HFFc6 (cell line): Measurements from ENCODE around the gene POU3F2. TPM values are rescaled to one million over a fixed set of nuclear protein-coding genes. Genes with fewer than 3 reads are reported as not detected.

Experiments used
- DNase-seq: peaks from one replicate; pipeline ENCODE4 v3.0.0-alpha.2; 2018
- H3K27ac Mint-ChIP-seq: 2 replicates; pipeline ENCODE4 v1.8.0; 2020; ENCODE audit warnings: mild to moderate bottlenecking, mixed read lengths
- H3K27me3 Mint-ChIP-seq: 2 replicates; pipeline ENCODE4 v1.8.0; 2021; ENCODE audit warnings: mild to moderate bottlenecking, moderate library complexity, mixed read lengths; ENCODE audit not compliant: insufficient read depth
- H3K36me3 Mint-ChIP-seq: 2 replicates; pipeline ENCODE4 v1.8.0; 2021; ENCODE audit warnings: low read depth, mixed read lengths
- H3K4me1 Mint-ChIP-seq: 2 replicates; pipeline ENCODE4 v1.8.0; 2020; ENCODE audit warnings: low read depth, mixed read lengths
- H3K4me3 Mint-ChIP-seq: 2 replicates; pipeline ENCODE4 v1.8.0; 2020; ENCODE audit warnings: mild to moderate bottlenecking, moderate library complexity, mixed read lengths
- H3K9me3 Mint-ChIP-seq: 2 replicates; pipeline ENCODE4 v1.8.0; 2020; ENCODE audit warnings: mild to moderate bottlenecking, mixed read lengths
- CTCF ChIP-seq: fragments of 200-600 bp; sonication (generic); IDR thresholded peaks from 2 replicates; pipeline ENCODE4 v1.5.0; 2021; ENCODE audit warnings: antibody characterized with exemption, mild to moderate bottlenecking
- total RNA-seq, 6 experiments: library from RNA; stranded (reverse); fragmentation: NEBNext Ultra II Directional; extraction: Animal tissue kit (Norgen Biotek cat#: 25700); gene quantifications; 2 replicates in 1 of 6; 3 replicates in 5 of 6; pipeline ENCODE4 v1.2.3, GENCODE V29; 2021

Gene POU3F2
- total RNA-seq, 6 experiments from 2014 or later: 0.02 TPM; not detected in 4

GRCh38 chr6:98832284-98833056, 1.9 kb upstream of the POU3F2 start:
- DNase-seq: peak; percentile 76
- H3K9me3 Mint-ChIP-seq: no peaks in the 10 kb centered on the region
- peaks cover 45% of the 10 kb centered on the region for H3K4me1 Mint-ChIP-seq
- H3K36me3 Mint-ChIP-seq: no peaks in the 10 kb centered on the region
- TF ChIP-seq CTCF: no peak
- peaks cover 60% of the 10 kb centered on the region for H3K27me3 Mint-ChIP-seq
- H3K27ac Mint-ChIP-seq: peak overlapping the region; percentile 11
- peak overlapping the region; percentile 89 for H3K4me3 Mint-ChIP-seq

- no peaks in the 10 kb centered on the region for H3K9me3 Mint-ChIP-seq
- peaks cover 62% of the 10 kb centered on the region for H3K27me3 Mint-ChIP-seq
- peak overlapping the region; percentile 89 for H3K4me3 Mint-ChIP-seq
- H3K36me3 Mint-ChIP-seq: no peaks in the 10 kb centered on the region
- H3K4me1 Mint-ChIP-seq: peaks cover 45% of the 10 kb centered on the region
- no peak for TF ChIP-seq CTCF
- H3K27ac Mint-ChIP-seq: peak overlapping the region; percentile 11
- DNase-seq: peak; percentile 3
These were observed 1.4 kb upstream of the POU3F2 start for GRCh38 chr6:98833057-98833306.

- DNase-seq: peak; percentile 2
- Mint-ChIP-seq H3K4me1 (peaks cover 45% of the 10 kb centered on the region), H3K9me3 (no peaks in the 10 kb centered on the region), H3K36me3 (no peaks in the 10 kb centered on the region), H3K27me3 (peaks cover 61% of the 10 kb centered on the region), H3K27ac (peak overlapping the region; percentile 16; the same call in 1 of the 2 replicates), H3K4me3 (peak overlapping the region; percentile 89)
- no peak for TF ChIP-seq CTCF
These were observed 891 bp upstream of the POU3F2 start for GRCh38 chr6:98833307-98834059.

GRCh38 chr6:98835149-98836024, 1.0 kb downstream of the POU3F2 start:
- DNase-seq: no peak
- H3K4me3 Mint-ChIP-seq: peak overlapping the region; percentile 16; the same call in 1 of the 2 replicates
- no peaks in the 10 kb centered on the region for H3K9me3 Mint-ChIP-seq
- H3K36me3 Mint-ChIP-seq: no peaks in the 10 kb centered on the region
- peaks cover 58% of the 10 kb centered on the region for H3K27me3 Mint-ChIP-seq
- H3K4me1 Mint-ChIP-seq: peaks cover 45% of the 10 kb centered on the region
- TF ChIP-seq CTCF: no peak
- no peak overlapping the region for H3K27ac Mint-ChIP-seq
